Gastrocnemius medialis (tissue), 4 donors: ENCODE data around the gene PRR12. TPM values are rescaled to one million over a fixed set of nuclear protein-coding genes. Genes with fewer than 3 reads are reported as not detected.

Source experiments
- ATAC-seq, 2 donors: fragments of 150-250 bp; one replicate each; pipeline ENCODE4 v1.9.1; 2016
- DNase-seq, 2 donors: peaks; one replicate each; pipeline ENCODE4 v3.0.0-alpha.2; 2019
- H3K27ac ChIP-seq, 4 donors: fragments of 200-600 bp; sonication (generic); 1 replicate in 1 of 4; 2 replicates in 3 of 4; pipeline ENCODE4 v1.5.1; 2016 to 2018; ENCODE audit warnings: mild to moderate bottlenecking in 2 of 4, moderate library complexity in 1 of 4
- H3K27me3 ChIP-seq, 3 donors: fragments of 200-600 bp; sonication (generic) in 2 of 3; 1 replicate in 1 of 3; 2 replicates in 2 of 3; pipeline versions ENCODE4 v1.5.1 to v1.6.0; 2016 to 2019; ENCODE audit warnings: mild to moderate bottlenecking in 1 of 3, moderate library complexity in 1 of 3
- H3K36me3 ChIP-seq, 2 donors: fragments of 200-600 bp; sonication (generic) in 1 of 2; one replicate each; pipeline ENCODE4 v1.5.1; 2017 to 2018
- H3K4me1 ChIP-seq, 2 donors: fragments of 200-600 bp; sonication (generic) in 1 of 2; one replicate each; pipeline ENCODE4 v1.5.1; 2016 to 2017; ENCODE audit warnings: mild to moderate bottlenecking in 2 of 2
- H3K4me3 ChIP-seq, 4 donors: fragments of 200-600 bp; sonication (generic) in 3 of 4; 1 replicate in 1 of 4; 2 replicates in 3 of 4; pipeline ENCODE4 v1.5.1; 2016 to 2019; ENCODE audit warnings: mild to moderate bottlenecking in 2 of 4
- H3K9me3 ChIP-seq, 3 donors: fragments of 200-600 bp; sonication (generic) in 2 of 3; 1 replicate in 1 of 3; 2 replicates in 2 of 3; pipeline ENCODE4 v1.5.1; 2016 to 2019
- CTCF ChIP-seq, 5 experiments: fragments of 450-650 bp in 3 of 5; fragments of 200-600 bp in 2 of 5; sonication (generic) in 2 of 5; IDR thresholded peaks in 4 of 5; conservative IDR thresholded peaks in 1 of 5; 1 replicate in 4 of 5; 2 replicates in 1 of 5; pipeline ENCODE4 v1.5.1; 2016 to 2019; ENCODE audit warnings: antibody characterized with exemption in 5 of 5, mild to moderate bottlenecking in 3 of 5, moderate library complexity in 3 of 5
- POLR2A ChIP-seq, 2 donors: fragments of 450-650 bp; IDR thresholded peaks; one replicate each; pipeline ENCODE4 v1.6.1; 2017; ENCODE audit warnings: antibody characterized with exemption in 2 of 2, mild to moderate bottlenecking in 2 of 2, moderate library complexity in 2 of 2
- in situ Hi-C, 4 donors: fragments of 200-750 bp; cut with MboI; loops; one replicate each; pipeline versions ENCODE4 v1.15.0 to v1.8.0; 2017; ENCODE audit warnings: low sequenced_read_pairs in 4 of 4
- intact Hi-C: fragments of 100-400 bp; cut with DNase I; formaldehyde crosslinking; loops from one replicate; pipeline ENCODE4 v1.15.1; 2023; ENCODE audit warnings: low total_unique reads
- total RNA-seq, 4 donors: library from RNA; depleted of rRNA; stranded (reverse); fragments of >200 nt; gene quantifications; one replicate each; pipeline versions ENCODE4 v1.1.0 to v1.2.3, GENCODE V29; 2016

Gene PRR12
- total RNA-seq, 4 donors from 2014 or later: 3.4 to 7.7 (median 3.8) TPM

GRCh38 chr19:49645592-49645991 lies 54.6 kb downstream of the PRR12 start:
- TF ChIP-seq CTCF (IDR thresholded peaks at IDR 0.05 in 4 of 5, conservative IDR thresholded peaks at IDR 0.05 in 1 of 5) (no peak), POLR2A (IDR thresholded peaks at IDR 0.05) (no peak)
- Histone ChIP-seq H3K27me3 (no peaks in the 10 kb centered on the region), H3K4me1 (peaks cover 23% of the 10 kb centered on the region in 2 donors), H3K36me3 (peaks cover 0 to 47% of the 10 kb centered on the region in 2 donors), H3K4me3 (no peak overlapping the region), H3K9me3 (no peaks in the 10 kb centered on the region), H3K27ac (no peak overlapping the region)
- DNase-seq: no peak
- ATAC-seq: no peak
- in situ Hi-C loops: no loop called here
- intact Hi-C loops: no loop called here

- Histone ChIP-seq H3K4me1 (peaks cover 23% of the 10 kb centered on the region in 2 donors), H3K9me3 (no peaks in the 10 kb centered on the region), H3K36me3 (peaks cover 0 to 49% of the 10 kb centered on the region in 2 donors), H3K4me3 (no peak overlapping the region), H3K27me3 (no peaks in the 10 kb centered on the region), H3K27ac (no peak overlapping the region)
- in situ Hi-C loops: no loop called here
- TF ChIP-seq CTCF (IDR thresholded peaks at IDR 0.05 in 4 of 5, conservative IDR thresholded peaks at IDR 0.05 in 1 of 5) (no peak), POLR2A (IDR thresholded peaks at IDR 0.05) (no peak)
- DNase-seq (no peak), ATAC-seq (no peak)
- intact Hi-C loops: no loop called here
Observed at GRCh38 chr19:49645995-49646394, 55.0 kb downstream of the PRR12 start.

GRCh38 chr19:49646586-49646985 lies 55.6 kb downstream of the PRR12 start:
- H3K36me3 ChIP-seq: peaks cover 0 to 52% of the 10 kb centered on the region in 2 donors
- DNase-seq (no peak), ATAC-seq (no peak)
- H3K9me3 ChIP-seq: no peaks in the 10 kb centered on the region
- no peak for TF ChIP-seq POLR2A (IDR thresholded peaks at IDR 0.05)
- no peak for TF ChIP-seq CTCF (IDR thresholded peaks at IDR 0.05 in 4 of 5, conservative IDR thresholded peaks at IDR 0.05 in 1 of 5)
- H3K27ac ChIP-seq: no peak overlapping the region
- intact Hi-C loops: no loop called here
- H3K27me3 ChIP-seq: no peaks in the 10 kb centered on the region
- no peak overlapping the region for H3K4me3 ChIP-seq
- in situ Hi-C loops: no loop called here
- peaks cover 20 to 23% of the 10 kb centered on the region in 2 donors for H3K4me1 ChIP-seq

- H3K27ac ChIP-seq: no peak overlapping the region
- in situ Hi-C loops: no loop called here
- H3K4me3 ChIP-seq: no peak overlapping the region
- ATAC-seq (no peak), DNase-seq (no peak)
- H3K9me3 ChIP-seq: no peaks in the 10 kb centered on the region
- TF ChIP-seq CTCF (IDR thresholded peaks at IDR 0.05 in 4 of 5, conservative IDR thresholded peaks at IDR 0.05 in 1 of 5) (no peak), POLR2A (IDR thresholded peaks at IDR 0.05) (no peak)
- H3K36me3 ChIP-seq: peaks cover 0 to 84% of the 10 kb centered on the region in 2 donors
- intact Hi-C loops: no loop called here
- H3K27me3 ChIP-seq: no peaks in the 10 kb centered on the region
- no peaks in the 10 kb centered on the region for H3K4me1 ChIP-seq
Observed at GRCh38 chr19:49651029-49651819, 60.2 kb downstream of the PRR12 start.
